Measurements from ENCODE around the gene MPND. TPM values are rescaled to one million over a fixed set of nuclear protein-coding genes. Genes with fewer than 3 reads are reported as not detected.

Gene MPND
- total RNA-seq, 1 experiment from 2014 or later: 37.0 TPM

DNA sequence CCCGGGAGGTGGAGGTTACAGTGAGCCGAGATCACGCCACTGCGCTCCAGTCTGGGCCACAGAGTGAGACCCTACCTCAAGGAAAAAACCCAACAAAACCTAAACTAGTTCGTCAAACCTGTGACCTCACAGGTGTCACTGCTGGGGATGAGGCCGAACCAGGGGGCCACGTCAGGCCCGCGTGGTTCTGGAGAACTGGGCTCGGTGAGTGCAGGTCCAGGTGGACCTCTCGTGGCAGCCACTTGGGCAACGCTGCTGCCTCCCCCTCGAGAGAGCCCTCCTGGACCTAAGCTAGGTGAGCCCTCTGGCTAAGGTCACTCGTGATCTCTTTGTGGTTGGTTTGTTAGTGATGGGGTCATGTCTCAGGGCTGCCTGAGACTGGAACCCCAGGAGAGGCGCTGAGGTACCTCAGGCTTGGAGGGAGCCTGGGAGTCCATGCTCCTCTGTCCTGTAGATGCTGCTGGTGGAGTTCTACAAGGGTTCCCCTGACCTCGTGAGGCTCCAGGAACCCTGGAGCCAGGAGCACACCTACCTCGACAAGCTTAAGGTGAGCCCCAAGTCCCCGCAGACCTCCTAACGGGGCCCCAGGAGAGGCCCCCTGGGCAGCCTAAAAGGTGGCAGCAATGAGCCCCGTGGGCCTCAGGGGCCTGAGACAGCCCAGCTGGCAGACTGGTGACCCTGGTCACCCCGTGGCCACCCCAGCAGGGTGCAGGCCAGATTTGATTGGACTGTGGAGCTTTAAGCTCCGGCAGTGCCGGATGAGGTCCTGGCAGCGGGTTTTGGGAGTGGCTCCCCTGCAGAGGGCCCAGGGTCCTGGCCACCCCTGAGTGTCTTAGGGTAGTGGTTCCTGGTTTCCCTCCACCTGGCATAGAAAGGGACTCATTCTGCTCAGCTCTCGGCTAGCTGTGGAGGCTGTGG, 15.6 kb downstream of the MPND start:
- Histone ChIP-seq H4K5ac (ENCODE audit: insufficient read length, low read depth, low read length) (no peak overlapping the region), H3K18ac (ENCODE audit: insufficient read length, low read depth, low read length) (no peak overlapping the region), H3K79me2 (ENCODE audit: insufficient read depth, low read length) (no peaks in the 10 kb centered on the region), H4K20me1 (ENCODE audit: control insufficient read depth, insufficient read depth, insufficient read length) (no peaks in the 10 kb centered on the region), H3K9me3 (ENCODE audit: control insufficient read depth, low read depth, low read length) (no peaks in the 10 kb centered on the region), H3K79me1 (ENCODE audit: insufficient read depth, low read depth, low read length, poor library complexity, severe bottlenecking) (no peaks in the 10 kb centered on the region), H2BK12ac (ENCODE audit: insufficient read length, low read depth, low read length) (no peak overlapping the region), H3K9ac (ENCODE audit: extremely low read depth, insufficient read length, low read length) (no peak overlapping the region), H2BK5ac (ENCODE audit: insufficient read length, low read length) (no peak overlapping the region), H2BK120ac (ENCODE audit: low read depth, low read length, poor library complexity, severe bottlenecking) (no peak overlapping the region), H3K23me2 (ENCODE audit: insufficient read length, low read depth, low read length, poor library complexity, severe bottlenecking) (no peaks in the 10 kb centered on the region), H3K4ac (ENCODE audit: low read depth, low read length) (no peak overlapping the region), H3K4me1 (ENCODE audit: insufficient read depth, low read length) (no peaks in the 10 kb centered on the region; the same call in 1 of the 2 replicates), H2AFZ (ENCODE audit: low read length) (no peak overlapping the region), H3K56ac (ENCODE audit: insufficient read length, low read depth, low read length) (no peak overlapping the region), H4K91ac (ENCODE audit: insufficient read length, low read depth, low read length) (no peak overlapping the region), H3T11ph (ENCODE audit: low read length) (no peak overlapping the region), H2AK5ac (ENCODE audit: insufficient read length, low read length) (no peak overlapping the region), H2BK20ac (ENCODE audit: low read depth, low read length, poor library complexity, severe bottlenecking) (no peak overlapping the region), H3K4me2 (ENCODE audit: insufficient read depth, insufficient read length, low read length) (no peak overlapping the region), H3K27me3 (ENCODE audit: insufficient read depth, low read length) (no peaks in the 10 kb centered on the region), H3K27ac (ENCODE audit: insufficient read length, low read depth, low read length) (no peak overlapping the region), H2BK15ac (ENCODE audit: low read depth, low read length) (no peak overlapping the region), H4K8ac (replicated peaks; ENCODE audit: insufficient read length, low read depth, low read length) (no peak overlapping the region), H3K14ac (ENCODE audit: insufficient read depth, low read length) (no peak overlapping the region), H3K23ac (ENCODE audit: insufficient read length, low read depth, low read length) (no peak overlapping the region)
- Mint-ChIP-seq H3K27me3 (ENCODE audit: low read depth) (peaks cover 4% of the 10 kb centered on the region), H3K36me3 (ENCODE audit: insufficient read depth in 1 of 3, low read depth in 3 of 3) (peaks cover 1 to 36% (median 20%) of the 10 kb centered on the region in 3 experiments; a peak in 6 of 7 replicates), H3K4me3 (no peak overlapping the region), H3K4me1 (peaks cover 7 to 9% of the 10 kb centered on the region in 2 experiments; a peak in 3 of 4 replicates), H3K27ac (peak overlapping the region in 1 of 3 experiments; percentile 84; a peak in 2 of 7 replicates), H3K9me3 (no peaks in the 10 kb centered on the region; a peak in 1 of 5 replicates)
- no peak for TF ChIP-seq CTCF (conservative IDR thresholded peaks at IDR 0.05)
- DNase-seq: no peak
- no CpG with 5 or more reads among the region's 25 CpGs for WGBS (ENCODE audit: extremely low coverage, insufficient read length, low lambda C conversion rate)

Data from H9 (cell line).